Heart right ventricle (tissue), 16 donors: ENCODE data around the gene ATP2B3. TPM values are rescaled to one million over a fixed set of nuclear protein-coding genes. Genes with fewer than 3 reads are reported as not detected.

Experiments used
- ATAC-seq, 8 donors: fragments of 200-7000 bp; cut with Tn5 transposase; one replicate each; pipeline ENCODE4 v1.9.1; 2020; ENCODE audit warnings: mild to moderate bottlenecking in 8 of 8, moderate library complexity in 8 of 8, moderate number of reproducible peaks in 1 of 8
- DNase-seq, 2 donors: peaks; one replicate each; pipeline ENCODE4 v3.0.0-alpha.2; 2020
- H3K27ac ChIP-seq, 10 donors: fragments of 200-600 bp; sonication (generic) in 2 of 10; one replicate each; pipeline versions ENCODE4 v1.5.0 to v1.8.0; 2020 to 2022; ENCODE audit warnings: mild to moderate bottlenecking in 3 of 10
- H3K27me3 ChIP-seq, 7 donors: fragments of 200-600 bp; one replicate each; pipeline ENCODE4 v1.8.0; 2021 to 2022; ENCODE audit warnings: mild to moderate bottlenecking in 2 of 7
- H3K36me3 ChIP-seq, 9 donors: fragments of 200-600 bp; sonication (generic) in 1 of 9; one replicate each; pipeline versions ENCODE4 v1.5.0 to v1.8.0; 2020 to 2022; ENCODE audit warnings: mild to moderate bottlenecking in 2 of 9
- H3K4me1 ChIP-seq, 9 donors: fragments of 200-600 bp; sonication (generic) in 1 of 9; one replicate each; pipeline versions ENCODE4 v1.5.0 to v1.8.0; 2020 to 2022; ENCODE audit warnings: mild to moderate bottlenecking in 4 of 9
- H3K4me3 ChIP-seq, 10 donors: fragments of 200-600 bp; sonication (generic) in 2 of 10; one replicate each; pipeline versions ENCODE4 v1.5.0 to v1.8.0; 2020 to 2022; ENCODE audit warnings: mild to moderate bottlenecking in 7 of 10, moderate library complexity in 2 of 10
- H3K9me3 ChIP-seq, 11 donors: fragments of 200-600 bp in 10 of 11; sonication (generic) in 2 of 11; one replicate each; pipeline versions ENCODE4 v1.5.0 to v1.8.0; 2013 to 2022; ENCODE audit warnings: mild to moderate bottlenecking in 2 of 11, control low read depth in 1 of 11, moderate library complexity in 1 of 11
- CTCF ChIP-seq, 9 donors: fragments of 200-600 bp; sonication (generic) in 2 of 9; IDR thresholded peaks; one replicate each; pipeline versions ENCODE4 v1.5.0 to v1.8.0; 2021 to 2022; ENCODE audit warnings: antibody characterized with exemption in 9 of 9, mild to moderate bottlenecking in 5 of 9, moderate library complexity in 1 of 9
- WGBS, 2 donors: extraction: QIAGEN DNeasy Blood & Tissue Kit; methylation state at CpG; one replicate each; pipeline ENCODE4 v1.1.7; 2013; ENCODE audit warnings: inconsistent platforms in 1 of 2; 5-methylcytosine and 5-hydroxymethylcytosine counted together
- intact Hi-C, 10 donors: fragments of 100-400 bp; cut with DNase I; formaldehyde crosslinking; loops; one replicate each; pipeline versions ENCODE4 v1.11.1 to v1.14.2; 2022
- polyA plus RNA-seq, 2 donors: library from polyadenylated mRNA; stranded (reverse); fragments of 200-250 nt; gene quantifications; one replicate each; pipeline ENCODE4 v1.2.3, GENCODE V29; 2013
- total RNA-seq, 10 donors: library from RNA; stranded (reverse); fragmentation: NEBNext Ultra II Directional in 3 of 10; extraction: Animal tissue kit (Norgen Biotek cat#: 25700) in 3 of 10; gene quantifications; one replicate each; pipeline versions ENCODE4 v1.2.1 to v1.2.4, GENCODE V29; 2021 to 2023
- donor health status: Arrhythmogenic right ventricular cardiomyopathy.
- donor health status: ischemic (EF 13 %, LVEDD 7.1; RV severe dilation, severe dysfunction).
- donor health status: healthy with polysubstance abuse.
- donor health status: DM: no; HTN: yes; CAD: no.
- donor health status: DM: no; HTN: no; CAD: no.
- donor health status: ischemic (EF 25% LVEDD 6.9; RV normal size, moderate dysfunction).
- donor health status: ischemic (EF 25% LVEDD 5.7; RV mildly dilated, moderate dysfunction).
- donor health status: healthy.
- donor health status: DM: yes; HTN: yes; CAD: no.
- donor health status: Ischemic cardiomyopathy.
- donor health status: ischemic (EF 35%, LVEDD 5.7; RV mildly dilated, moderate dysfunction).
- donor health status: nonischemic (EF 11% LVEDD 7.7; RV severe dilation, severe dysfunction).
- donor health status: DM: yes; HTN: yes; CAD: no.
- donor health status: PGD.
- donor health status: ischemic (EF 29% LVEDD 5.4; RV normal size, mild dysfunction).
- donor health status: nonischemic (EF 23%, LVEDD 6.1; RV moderate dilation, normal function).

ATP2B3 gene
- total and polyA plus RNA-seq, 12 donors: not detected

GRCh38 chrX:153564047-153564606 is 46.7 kb downstream of the ATP2B3 start:
- peak in 2 of 8 donors; percentile 18 to 55 for ATAC-seq

GRCh38 chrX:153565996-153566580 is 48.6 kb downstream of the ATP2B3 start:
- WGBS, 2 donors: 85 to 86% methylated on average over 8 to 9 of the region's 9 CpGs
- Histone ChIP-seq H3K36me3 (no peaks in the 10 kb centered on the region), H3K4me1 (no peaks in the 10 kb centered on the region), H3K9me3 (no peaks in the 10 kb centered on the region), H3K27ac (no peak overlapping the region), H3K27me3 (peaks cover 0 to 14% (median 0%) of the 10 kb centered on the region in 7 donors), H3K4me3 (no peak overlapping the region)
- ATAC-seq (peak in 1 of 8 donors; percentile 19), DNase-seq (no peak)
- no peak for TF ChIP-seq CTCF (IDR thresholded peaks at IDR 0.05)
- intact Hi-C loops: no loop called here

More at GRCh38 chrX:153564047-153564606, 46.7 kb downstream of the ATP2B3 start:
- peaks cover 0 to 14% (median 0%) of the 10 kb centered on the region in 7 donors for H3K27me3 ChIP-seq
- H3K9me3 ChIP-seq: no peaks in the 10 kb centered on the region
- no peaks in the 10 kb centered on the region for H3K36me3 ChIP-seq
- H3K4me1 ChIP-seq: no peaks in the 10 kb centered on the region
- H3K27ac ChIP-seq: no peak overlapping the region
- intact Hi-C loops: no loop called here
- no peak overlapping the region for H3K4me3 ChIP-seq
- TF ChIP-seq CTCF (IDR thresholded peaks at IDR 0.05): no peak
- 70 to 75% methylated on average over 13 to 14 of the region's 14 CpGs for WGBS, 2 donors
- DNase-seq: peak; percentile 7 to 26

GRCh38 chrX:153568451-153569011 is 51.1 kb downstream of the ATP2B3 start:
- Histone ChIP-seq H3K27me3 (peaks cover 0 to 17% (median 0%) of the 10 kb centered on the region in 7 donors), H3K9me3 (no peaks in the 10 kb centered on the region), H3K4me1 (no peaks in the 10 kb centered on the region), H3K27ac (no peak overlapping the region), H3K36me3 (no peaks in the 10 kb centered on the region), H3K4me3 (no peak overlapping the region)
- DNase-seq (no peak), ATAC-seq (no peak)
- intact Hi-C loops: no loop called here
- WGBS, 2 donors: 84 to 90% methylated on average over 20 to 21 of the region's 21 CpGs
- TF ChIP-seq CTCF (IDR thresholded peaks at IDR 0.05): no peak

GRCh38 chrX:153569475-153569874 is 52.0 kb downstream of the ATP2B3 start:
- no peak for DNase-seq
- no peak overlapping the region for H3K27ac ChIP-seq

More at GRCh38 chrX:153569475-153569874, 52.0 kb downstream of the ATP2B3 start:
- H3K9me3 ChIP-seq: no peaks in the 10 kb centered on the region
- H3K4me3 ChIP-seq: no peak overlapping the region
- H3K4me1 ChIP-seq: no peaks in the 10 kb centered on the region
- ATAC-seq: no peak
- TF ChIP-seq CTCF (IDR thresholded peaks at IDR 0.05): no peak
- no peaks in the 10 kb centered on the region for H3K36me3 ChIP-seq
- intact Hi-C loops: no loop called here
- H3K27me3 ChIP-seq: peaks cover 0 to 20% (median 0%) of the 10 kb centered on the region in 7 donors
- WGBS, 2 donors: 93 to 95% methylated on average over 12 to 13 of the region's 13 CpGs
